Measurements from ENCODE around the gene RTN4IP1.

Gene RTN4IP1, protein sequence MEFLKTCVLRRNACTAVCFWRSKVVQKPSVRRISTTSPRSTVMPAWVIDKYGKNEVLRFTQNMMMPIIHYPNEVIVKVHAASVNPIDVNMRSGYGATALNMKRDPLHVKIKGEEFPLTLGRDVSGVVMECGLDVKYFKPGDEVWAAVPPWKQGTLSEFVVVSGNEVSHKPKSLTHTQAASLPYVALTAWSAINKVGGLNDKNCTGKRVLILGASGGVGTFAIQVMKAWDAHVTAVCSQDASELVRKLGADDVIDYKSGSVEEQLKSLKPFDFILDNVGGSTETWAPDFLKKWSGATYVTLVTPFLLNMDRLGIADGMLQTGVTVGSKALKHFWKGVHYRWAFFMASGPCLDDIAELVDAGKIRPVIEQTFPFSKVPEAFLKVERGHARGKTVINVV

DNA sequence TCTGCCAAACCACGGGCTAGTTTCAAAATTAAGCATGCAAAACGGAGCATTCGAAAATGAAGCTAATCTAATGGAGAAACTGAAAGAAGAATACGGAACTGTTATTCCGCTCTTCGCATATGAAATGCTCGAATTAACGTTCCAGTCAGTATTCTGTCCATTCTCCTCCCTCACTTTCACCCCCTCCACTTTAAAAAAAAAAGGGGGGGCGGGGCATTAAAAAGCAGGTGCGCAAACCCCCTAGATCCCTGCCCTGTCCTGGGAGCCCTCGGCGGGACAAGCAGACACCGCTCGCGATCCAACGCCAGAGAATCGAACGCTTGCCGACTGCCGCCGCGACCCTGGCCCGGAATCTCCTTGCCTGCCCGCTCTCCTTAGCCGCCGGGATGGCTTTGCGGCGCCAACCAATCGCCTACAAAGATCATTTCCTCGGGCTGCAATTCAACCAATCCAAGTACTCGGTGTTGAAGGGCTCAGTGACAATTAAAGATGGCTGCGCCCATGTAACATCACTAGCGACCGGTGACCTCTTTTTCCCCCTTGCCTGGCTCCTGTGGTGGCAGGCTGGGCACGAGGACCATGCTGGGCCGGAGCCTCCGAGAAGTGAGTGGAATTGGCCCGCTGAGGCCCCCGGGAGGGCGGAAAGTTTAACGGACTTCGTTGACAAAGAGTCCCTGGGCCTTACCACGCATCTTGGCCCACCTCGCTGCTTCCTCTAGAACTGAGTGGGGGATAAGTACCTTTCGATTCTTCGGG is at the start of gene RTN4IP1, which contains the start of gene QRSL1:
RTN4IP1 (minus strand) TSS at position 396 of the 756 bp plus-strand sequence. CDS start 477 bp downstream, outside the sequence.
QRSL1 (plus strand) TSS at position 476 of the 756 bp plus-strand sequence; CDS start at position 580, 104 bp downstream.
- DNase-seq: peak; percentile 85

DNA sequence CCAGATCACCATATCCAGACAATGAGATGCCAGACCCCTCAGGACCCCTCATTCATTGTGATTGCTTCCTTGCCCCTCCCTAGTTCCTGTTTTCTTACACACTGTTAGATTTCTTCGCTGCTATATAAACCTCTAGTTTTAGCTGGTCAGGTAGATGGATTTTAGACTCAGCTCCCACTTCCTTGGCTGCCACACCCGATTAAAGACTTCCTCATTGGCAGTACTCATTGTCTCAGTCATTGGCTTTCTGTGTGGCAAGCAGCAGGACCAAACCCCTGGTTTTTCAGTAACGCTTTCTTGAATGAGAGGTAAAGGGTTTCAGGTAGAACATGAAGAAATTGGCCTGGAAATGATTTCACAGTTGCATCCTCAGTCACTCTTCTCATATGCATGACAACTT is 48.0 kb upstream of the RTN4IP1 start:
- no peak for DNase-seq

DNA sequence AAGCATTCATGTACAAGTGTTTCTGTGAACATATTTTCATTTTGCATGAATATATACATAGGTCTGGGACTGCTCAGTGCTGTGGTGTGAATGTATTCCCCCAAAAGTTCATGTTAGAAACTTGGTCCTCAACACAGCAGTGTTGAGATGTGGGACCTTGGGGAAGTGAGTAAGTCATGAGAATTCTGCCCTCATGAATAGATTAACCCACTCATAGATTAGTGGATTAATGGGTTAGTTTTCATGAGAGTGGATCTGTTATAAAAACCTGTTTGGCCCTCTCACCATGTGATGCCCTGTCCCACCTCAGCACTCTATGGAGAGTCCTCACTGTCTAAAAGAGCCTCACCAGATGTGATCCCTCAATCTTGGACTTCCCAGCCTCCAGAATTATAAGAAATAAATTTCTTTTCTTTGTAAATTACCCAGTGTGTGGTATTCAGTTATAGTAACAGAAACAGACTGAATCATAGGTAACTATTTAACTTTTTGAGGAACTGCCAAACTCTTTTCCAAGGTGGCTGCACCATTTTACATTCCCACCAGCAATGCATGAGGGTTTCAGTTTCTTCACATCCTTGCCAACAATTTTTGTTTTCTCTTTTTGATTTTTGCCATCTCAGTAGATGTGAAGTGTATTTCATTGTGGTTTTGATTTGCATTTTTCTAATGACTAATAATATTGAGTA is 45.4 kb upstream of the RTN4IP1 start:
- DNase-seq: no peak

DNA sequence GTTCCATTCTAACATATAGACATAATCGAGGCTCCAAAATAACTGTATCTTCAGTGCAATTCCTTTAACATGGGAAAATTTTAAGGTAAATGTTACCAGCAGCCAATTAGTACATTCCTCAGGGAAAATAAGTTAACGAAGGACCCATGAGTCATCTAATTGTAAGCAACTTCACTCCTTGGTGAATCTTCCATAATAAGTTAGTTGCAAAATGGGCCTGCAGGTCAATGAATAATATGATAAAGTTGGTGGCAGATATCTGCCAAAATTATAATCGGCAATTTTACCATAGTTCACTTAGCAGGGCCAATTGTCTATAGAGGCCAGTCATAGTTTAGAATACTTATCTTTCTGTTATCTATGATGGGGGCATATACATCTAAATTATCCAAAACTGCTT is 42.4 kb upstream of the RTN4IP1 start:
- DNase-seq: no peak

DNA sequence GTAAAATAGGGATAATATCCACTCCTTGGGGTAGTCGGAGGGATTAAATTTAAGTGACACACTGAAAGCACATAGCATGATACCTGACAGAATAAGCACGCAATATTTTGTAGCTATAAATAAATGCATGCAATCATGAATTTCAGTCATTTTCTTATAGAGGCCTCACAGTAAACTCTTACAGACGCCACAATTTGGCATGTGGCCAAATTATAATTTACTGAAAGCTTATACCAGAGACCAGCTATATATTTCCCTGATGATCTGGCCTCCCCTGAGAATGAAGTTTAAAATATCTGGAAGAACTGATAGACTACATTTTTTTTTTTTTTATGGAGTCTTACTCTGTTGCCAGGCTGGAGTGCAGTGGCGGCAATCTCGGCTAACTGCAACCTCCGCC is 40.9 kb upstream of the RTN4IP1 start:
- no peak for DNase-seq

DNA sequence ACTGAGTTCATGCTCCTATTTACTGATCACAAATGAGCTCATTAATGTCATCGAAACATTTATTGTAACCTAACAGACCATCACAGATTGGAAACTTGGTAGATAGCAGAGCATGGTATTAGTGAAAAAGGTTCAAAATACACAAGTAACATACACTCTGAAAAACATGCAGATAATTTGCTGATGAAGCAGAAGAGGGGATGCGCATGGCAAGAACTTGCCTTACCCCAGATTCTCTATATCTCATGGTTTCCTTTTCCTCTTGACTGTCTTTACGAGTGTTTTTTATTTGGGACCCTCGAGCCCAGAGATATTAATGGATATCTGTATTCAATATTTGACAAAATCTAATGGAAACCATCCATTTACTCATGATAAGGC is 37.7 kb upstream of the RTN4IP1 start:
- DNase-seq: no peak

DNA sequence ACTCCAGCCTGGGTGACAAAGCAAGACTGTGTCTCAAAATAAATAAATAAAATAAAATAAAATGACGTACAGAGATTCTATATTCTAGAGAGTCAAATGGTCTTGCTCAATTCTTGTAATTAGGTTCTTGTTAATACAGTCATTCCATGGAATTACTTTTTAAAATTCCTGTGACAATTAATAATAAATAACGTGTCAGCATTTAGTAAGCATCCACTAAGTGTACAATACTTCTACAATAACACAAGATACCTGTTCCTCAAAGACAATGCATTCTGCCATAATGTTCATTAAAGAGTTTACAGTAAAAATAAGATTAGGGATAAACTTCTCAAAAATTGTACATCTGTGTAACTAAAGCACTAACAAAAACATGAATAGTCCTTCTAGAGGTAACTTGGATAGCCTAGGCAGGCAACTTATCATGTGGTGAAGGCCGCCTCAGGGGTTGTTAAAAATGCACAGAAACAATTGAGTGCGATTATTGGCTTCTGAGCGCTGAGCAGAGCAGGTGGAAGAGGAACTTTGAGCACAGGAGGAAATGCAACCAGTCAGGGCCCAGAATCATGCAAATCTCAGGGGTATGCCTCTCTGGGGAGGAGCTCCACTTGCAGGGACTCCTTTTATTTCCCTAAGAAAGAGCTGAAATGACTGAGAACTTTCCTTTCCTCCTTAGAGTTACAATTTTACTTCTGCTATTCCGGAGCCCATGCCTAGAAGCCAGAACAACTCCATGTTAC is 37.2 kb upstream of the RTN4IP1 start:
- no peak for DNase-seq

DNA sequence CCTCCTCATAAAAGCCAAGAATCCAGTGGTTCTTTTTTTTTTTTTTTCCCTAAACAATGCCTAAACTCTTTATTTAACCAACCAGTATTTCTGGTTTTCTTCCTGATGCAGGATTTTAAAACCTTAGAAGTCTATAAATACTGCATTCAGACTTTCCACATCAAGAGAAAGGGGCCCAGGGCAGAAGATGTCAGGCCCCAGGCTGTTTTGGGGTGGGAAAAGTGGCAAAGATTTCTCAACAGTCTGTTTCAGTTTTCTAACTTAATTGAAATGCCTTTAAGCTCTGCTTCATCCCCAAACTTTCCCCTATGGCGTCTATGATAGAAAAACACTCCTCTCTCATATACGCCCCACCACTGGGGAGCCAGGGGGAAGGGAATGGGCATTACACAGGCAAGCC is 33.2 kb upstream of the RTN4IP1 start:
- DNase-seq: no peak

DNA sequence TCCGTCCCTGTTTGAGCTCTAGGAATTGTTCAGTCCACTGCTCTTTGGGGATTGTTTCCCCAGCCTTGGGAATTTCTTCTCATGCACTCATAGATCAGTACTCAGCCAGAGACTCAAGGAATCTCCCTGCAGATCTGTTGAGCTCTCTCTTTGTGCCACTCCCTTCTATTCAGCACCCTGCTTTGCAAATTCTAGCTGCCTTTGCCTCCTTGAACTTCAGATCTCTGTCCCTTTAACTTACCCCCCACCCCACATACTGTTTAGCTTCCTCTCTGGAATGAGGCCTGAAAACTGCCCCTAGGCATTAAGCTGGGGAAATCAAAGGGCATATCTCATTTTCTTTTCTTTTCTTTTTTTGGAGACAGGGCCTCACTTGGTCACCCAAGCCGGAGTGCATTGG is 30.6 kb upstream of the RTN4IP1 start:
- no peak for DNase-seq

DNA sequence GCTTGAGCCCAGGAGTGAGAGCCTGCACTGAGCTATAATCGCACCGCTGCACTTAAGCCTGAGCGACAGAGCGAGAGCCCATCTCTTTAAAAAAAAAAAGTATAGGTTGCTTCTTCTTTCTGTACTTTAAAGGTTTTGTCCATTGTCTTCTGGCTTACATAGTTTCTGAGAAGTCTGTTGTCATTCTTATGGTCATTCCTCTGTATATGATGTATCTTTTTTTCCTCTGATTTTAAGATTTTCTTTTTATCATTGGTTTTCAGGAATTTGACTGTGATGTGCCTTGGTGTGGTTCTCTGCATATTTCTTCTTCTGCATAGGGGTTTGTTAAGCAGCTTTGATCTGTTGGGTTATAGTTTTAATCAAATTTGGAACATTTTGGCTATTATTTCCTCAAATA is 29.2 kb upstream of the RTN4IP1 start:
- no peak for DNase-seq

DNA sequence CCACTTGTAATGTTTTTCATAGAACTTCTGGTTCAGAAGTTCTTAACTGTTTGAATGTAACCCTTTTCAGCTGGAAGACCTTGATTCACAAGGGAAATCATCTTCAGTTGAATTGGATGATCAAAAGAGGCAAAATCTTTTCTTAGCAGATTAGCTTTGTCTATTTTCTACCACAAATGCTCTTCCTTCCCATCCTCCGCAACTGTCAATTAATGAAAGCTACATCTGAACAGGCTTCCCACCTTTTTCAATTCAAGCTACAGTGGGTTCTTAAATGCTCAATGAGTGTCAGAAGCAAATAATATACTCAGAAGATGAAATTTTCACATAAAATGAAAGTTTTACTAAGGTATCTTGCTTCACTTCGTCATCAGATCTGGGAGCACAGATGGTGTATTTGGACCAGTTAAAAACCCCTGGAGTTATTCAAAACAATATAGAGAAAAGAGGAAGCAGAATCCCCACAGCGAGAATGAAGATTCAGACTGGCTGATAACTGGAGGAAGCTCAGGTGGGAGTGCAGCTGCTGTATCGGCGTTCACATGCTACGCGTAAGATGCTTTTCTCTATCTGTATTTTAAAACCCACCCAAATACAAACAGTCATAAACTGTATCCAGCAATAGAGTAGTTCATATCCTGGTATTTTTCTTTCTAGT is 19.5 kb upstream of the RTN4IP1 start:
- no peak for DNase-seq

DNA sequence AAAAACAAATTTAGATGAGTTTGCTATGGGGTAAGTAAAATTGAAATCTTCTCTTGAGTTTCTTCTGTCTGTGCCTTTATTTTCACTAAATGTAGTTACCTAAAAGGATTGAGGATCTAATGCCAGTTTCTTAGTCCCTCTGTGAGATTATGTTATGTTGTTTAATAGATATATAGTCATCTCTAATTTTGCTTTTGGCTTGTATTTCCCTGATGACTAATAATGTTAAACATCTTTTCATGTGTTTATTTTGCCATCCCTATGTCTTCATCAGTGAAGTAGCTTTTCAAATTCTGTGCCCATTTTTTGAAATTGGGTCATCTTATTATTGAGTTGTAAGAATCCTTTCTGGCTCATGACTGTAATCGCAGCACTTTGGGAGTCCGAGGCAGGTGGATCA is 13.8 kb upstream of the RTN4IP1 start:
- DNase-seq: no peak

DNA sequence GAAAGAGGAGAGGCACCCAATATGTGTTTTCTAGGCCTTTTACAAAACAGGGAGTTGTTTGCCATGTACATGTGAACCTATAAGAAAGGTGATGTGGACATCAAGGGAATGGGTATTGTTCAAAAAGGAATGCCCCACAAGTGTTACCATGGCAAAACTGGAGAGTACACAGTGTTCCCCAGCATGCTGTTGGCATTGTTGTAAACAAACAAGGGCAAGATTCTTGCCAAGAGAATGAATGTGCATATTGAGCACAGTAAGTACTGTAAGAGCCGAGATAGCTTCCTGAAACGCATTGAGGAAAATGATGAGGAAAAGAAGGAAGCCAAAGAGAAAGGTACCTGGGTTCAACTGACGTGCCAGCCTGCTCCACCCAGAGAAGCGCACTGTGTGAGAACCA is 13.2 kb upstream of the RTN4IP1 start:
- DNase-seq: no peak

DNA sequence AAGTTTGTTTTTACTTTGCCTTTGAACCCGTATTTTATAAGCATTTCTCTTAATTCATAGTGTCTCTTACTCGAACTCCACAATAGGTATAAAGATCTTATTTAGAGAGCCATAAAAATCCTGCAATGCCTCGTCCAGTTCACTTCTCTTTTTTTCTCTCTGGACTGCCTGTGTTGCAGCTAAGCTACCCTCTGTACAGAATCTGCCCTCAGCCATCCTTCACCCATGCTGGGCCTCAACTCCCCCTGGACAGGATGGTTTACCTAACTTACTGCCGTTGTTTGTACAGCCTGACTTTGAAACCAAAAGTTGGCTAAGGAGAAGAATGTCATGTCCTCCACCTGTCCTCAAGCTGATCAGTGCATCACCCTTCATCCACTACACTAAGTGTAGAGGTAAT is 10.5 kb upstream of the RTN4IP1 start:
- no peak for DNase-seq

DNA sequence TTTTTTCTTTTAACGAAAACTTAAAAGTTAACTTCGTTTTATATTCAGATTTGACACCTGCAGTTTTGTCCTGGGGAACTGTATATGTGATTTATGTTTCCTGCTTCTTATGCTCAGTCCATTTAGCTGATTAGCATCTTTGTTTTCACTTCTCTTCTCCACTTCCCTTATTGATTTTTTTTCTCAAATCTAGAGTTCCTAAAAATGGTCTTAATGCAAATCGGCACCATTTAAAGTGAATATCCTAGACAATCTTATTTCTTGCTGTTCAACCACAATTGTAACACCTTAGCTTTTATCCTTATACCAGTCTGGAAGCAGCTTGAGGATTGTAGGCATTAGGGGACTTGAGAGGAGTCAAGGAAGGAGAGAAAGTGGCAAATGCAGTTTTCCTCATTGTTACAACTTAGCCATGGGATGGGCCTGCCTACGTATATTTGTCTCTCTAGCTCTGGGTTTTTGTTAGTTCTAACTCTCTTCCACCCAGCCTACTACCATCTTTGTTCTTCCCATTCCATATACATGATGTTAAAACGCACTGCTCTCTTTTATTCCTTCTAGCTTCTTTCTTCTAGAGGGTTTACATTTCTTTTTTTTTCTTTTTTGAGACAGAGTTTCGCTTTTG is 8.5 kb upstream of the RTN4IP1 start:
- DNase-seq: no peak

DNA sequence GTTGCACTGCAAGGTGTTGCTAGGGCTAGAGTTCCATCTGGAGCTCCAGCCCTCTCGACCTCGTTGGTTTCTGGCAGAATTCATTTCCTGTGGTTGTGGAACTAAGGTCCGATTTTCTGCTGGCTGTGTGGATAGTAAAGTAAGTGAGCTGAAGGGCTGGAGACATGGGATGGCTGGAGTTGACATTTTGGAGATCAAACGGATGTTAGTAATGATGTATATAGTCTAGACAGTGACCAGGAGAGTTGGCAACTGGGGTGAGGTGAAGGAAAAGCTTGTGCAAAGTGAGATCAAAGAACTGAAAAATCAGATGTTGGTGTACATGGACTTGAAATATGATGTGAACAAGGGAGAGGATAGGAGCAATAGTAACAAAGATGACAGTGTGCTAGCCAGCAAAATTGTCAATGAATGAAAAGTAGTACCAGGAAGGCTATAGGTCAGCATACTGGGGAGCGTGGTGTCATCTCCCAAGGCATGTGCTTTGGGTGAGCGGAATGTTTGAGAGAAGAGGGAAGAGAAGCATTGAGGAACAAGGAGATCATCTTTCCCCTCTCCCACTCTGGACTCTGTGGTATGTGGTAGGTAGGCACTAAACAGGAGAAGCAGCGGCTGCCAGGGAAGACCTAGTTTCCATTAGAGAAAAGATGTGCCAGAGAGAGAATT is 7.9 kb upstream of the RTN4IP1 start:
- no peak for DNase-seq

DNA sequence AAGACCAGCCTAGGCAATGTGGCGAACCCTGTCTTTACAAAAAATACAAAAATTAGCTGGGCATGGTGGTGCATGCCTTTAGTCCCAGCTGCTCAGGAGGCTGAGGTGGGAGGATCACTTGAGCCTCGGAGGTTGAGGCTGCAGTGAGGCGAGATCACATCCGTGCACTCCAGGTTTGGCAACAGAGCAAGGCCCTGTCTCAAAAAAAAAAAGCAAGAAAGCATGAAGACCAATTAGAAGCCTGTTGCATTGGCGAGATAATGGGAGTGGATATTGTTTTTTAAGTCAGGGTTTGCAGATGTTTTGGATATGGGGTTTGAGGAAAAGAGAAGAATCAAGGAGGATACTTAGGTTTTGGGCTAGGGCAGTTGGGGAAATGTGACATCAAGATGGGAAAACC is 5.3 kb upstream of the RTN4IP1 start:
- DNase-seq: no peak

DNA sequence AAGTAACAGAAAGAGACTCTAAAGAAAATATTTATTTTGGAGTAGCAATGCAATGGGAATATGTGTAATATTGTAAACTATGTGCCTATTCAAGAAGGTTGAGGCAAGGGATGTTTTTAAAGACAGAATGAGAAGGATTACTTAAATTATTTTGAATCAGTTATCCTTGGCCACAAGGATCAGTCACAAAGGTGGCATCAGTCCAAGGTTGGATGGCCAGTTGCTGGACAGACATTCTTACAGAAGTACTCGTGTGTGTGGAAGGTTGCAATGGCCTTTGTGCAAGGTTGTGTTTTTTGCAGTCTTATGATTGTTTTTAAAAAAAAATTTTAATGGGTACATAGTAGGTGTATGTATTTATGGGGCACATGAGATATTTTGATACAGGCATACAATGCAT is 2.0 kb upstream of the RTN4IP1 start:
- no peak for DNase-seq

DNA sequence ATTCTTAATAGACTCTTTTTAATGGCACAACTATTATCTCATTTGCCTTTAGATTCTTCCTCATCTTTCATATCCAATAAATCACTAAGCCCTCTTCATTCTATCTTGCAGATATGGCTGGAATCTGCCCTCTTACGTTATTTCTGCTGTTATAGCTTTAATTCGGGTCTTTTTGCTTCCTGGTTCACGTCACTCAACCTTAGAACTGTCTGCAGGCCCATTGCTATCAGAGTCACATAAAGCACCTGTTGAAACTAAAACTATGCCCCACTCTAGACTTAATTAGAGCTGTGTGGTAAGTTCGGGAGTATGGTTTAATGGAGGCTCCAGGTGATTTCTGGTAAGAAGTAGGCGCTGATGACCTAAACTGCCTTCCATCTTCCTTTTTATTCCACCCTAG is 1.1 kb upstream of the RTN4IP1 start:
- no peak for DNase-seq

DNA sequence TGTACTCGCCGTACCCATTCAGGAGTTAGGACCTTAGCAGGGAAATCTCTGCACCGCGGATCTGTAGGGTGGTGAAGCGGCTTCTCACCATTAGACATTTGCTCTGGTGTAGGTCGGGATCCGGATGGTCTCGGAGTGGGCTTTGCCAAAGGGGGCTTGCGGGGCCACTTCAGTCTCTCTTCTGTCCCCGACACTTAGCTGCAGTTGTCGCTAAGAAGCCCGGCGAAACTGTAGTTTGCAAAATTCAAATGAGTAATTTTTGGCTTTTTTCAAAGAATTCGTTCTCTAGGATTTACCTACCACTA is 513 bp upstream of the RTN4IP1 start:
- no peak for DNase-seq

DNA sequence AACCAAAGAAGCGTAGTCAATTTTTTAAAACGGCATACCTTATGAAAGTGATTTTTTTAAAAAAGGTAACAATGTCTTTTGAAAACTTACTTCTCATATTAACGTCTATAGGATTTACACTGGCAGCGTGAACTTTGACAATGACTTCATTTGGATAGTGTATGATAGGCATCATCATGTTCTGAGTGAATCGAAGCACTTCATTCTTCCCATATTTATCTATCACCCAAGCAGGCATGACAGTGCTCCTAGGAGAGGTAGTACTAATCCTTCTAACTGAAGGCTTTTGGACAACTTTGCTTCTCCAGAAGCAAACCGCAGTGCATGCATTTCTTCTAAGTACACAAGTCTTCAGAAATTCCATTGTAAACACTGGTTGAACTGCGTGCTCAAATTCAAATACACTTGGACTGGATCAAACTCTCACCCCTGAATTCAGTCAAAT is 618 bp downstream of the RTN4IP1 start:
- no peak for DNase-seq

Measured in CD4-positive, alpha-beta T cell treated with Interleukin-6 for 4 hours (primary cell).